ENCODE results near the gene LINGO1. TPM values are rescaled to one million over a fixed set of nuclear protein-coding genes. Genes with fewer than 3 reads are reported as not detected.

Gene LINGO1
- total and polyA plus RNA-seq, 2 of the 8 experiments (the other 6 are each of a cell fraction or from before 2014, with no cell fraction given): 57.1 to 114 TPM

- Histone ChIP-seq H3K4me2 (ENCODE audit: insufficient read depth in 1 of 2, low read depth in 2 of 2, low read length in 2 of 2) (no peak overlapping the region; a peak in 1 of 4 replicates), H3K14ac (ENCODE audit: insufficient read length) (no peak overlapping the region), H2AK5ac (ENCODE audit: low read depth, low read length) (no peak overlapping the region), H3K4me3 (ENCODE audit: extremely low read depth in 1 of 4, insufficient read depth in 2 of 4, low read depth in 3 of 4, low read length in 4 of 4) (no peak overlapping the region), H3K4me1 (replicated peaks in 1 of 4; ENCODE audit: control insufficient read depth in 3 of 4, insufficient read depth in 4 of 4, low read length in 3 of 4) (no peaks in the 10 kb centered on the region; a peak in 2 of 7 replicates), H2BK120ac (replicated peaks; ENCODE audit: low read depth, low read length) (no peak overlapping the region), H3K9ac (replicated peaks in 1 of 4; ENCODE audit: extremely low read depth in 1 of 4, low read depth in 3 of 4, low read length in 3 of 4) (no peak overlapping the region), H2BK20ac (ENCODE audit: low read length) (no peak overlapping the region), H2AFZ (ENCODE audit: low read length) (no peak overlapping the region), H3K36me3 (ENCODE audit: control insufficient read depth in 2 of 4, insufficient read depth in 4 of 4, low read length in 3 of 4) (no peaks in the 10 kb centered on the region), H4K8ac (ENCODE audit: extremely low read depth, insufficient read depth, low read length) (no peak overlapping the region; the same call in 1 of the 2 replicates), H3K27me3 (replicated peaks in 1 of 4; ENCODE audit: control insufficient read depth in 3 of 4, extremely low read depth in 1 of 4, insufficient read depth in 3 of 4, low read length in 3 of 4) (no peaks in the 10 kb centered on the region), H4K5ac (ENCODE audit: insufficient read length, low read depth, low read length) (no peak overlapping the region), H4K91ac (replicated peaks; ENCODE audit: insufficient read length, low read length) (no peak overlapping the region), H3K79me2 (ENCODE audit: control insufficient read depth in 1 of 2, insufficient read depth in 2 of 2, low read length in 2 of 2) (no peaks in the 10 kb centered on the region), H3K23me2 (ENCODE audit: low read depth, low read length) (no peaks in the 10 kb centered on the region), H3K27ac (ENCODE audit: low read depth, low read length) (no peak overlapping the region), H3K9me3 (ENCODE audit: insufficient read depth in 2 of 2, low read depth in 1 of 2, low read length in 1 of 2) (no peaks in the 10 kb centered on the region), H3K23ac (ENCODE audit: insufficient read length) (no peak overlapping the region), H3K18ac (ENCODE audit: extremely low read depth, low read length) (no peak overlapping the region), H4K20me1 (replicated peaks in 1 of 2; ENCODE audit: control insufficient read depth in 1 of 2, insufficient read depth in 2 of 2, low read length in 2 of 2) (no peaks in the 10 kb centered on the region), H2BK15ac (ENCODE audit: low read length) (no peak overlapping the region), H3K56ac (replicated peaks; ENCODE audit: insufficient read length, low read depth, low read length) (no peak overlapping the region), H2BK5ac (ENCODE audit: low read depth, low read length) (no peak overlapping the region), H3K79me1 (ENCODE audit: low read depth, low read length) (no peaks in the 10 kb centered on the region), H2BK12ac (ENCODE audit: low read depth, low read length) (no peak overlapping the region), H3K4ac (replicated peaks; ENCODE audit: insufficient read length, low read depth, low read length) (no peak overlapping the region)
- POLR2A ChIA-PET (ENCODE audit: partially characterized antibody): no interaction called here
- 93% methylated on average over 13 of the region's 13 CpGs; no CpG with 5 or more reads in 1 of the 2 experiments for WGBS, 2 experiments (ENCODE audit: extremely low coverage in 1 of 2, insufficient coverage in 1 of 2, insufficient read length in 1 of 2, insufficient replicate concordance in 2 of 2, low coverage in 1 of 2, low lambda C conversion rate in 2 of 2, missing lambda C conversion rate in 1 of 2)
- FAIRE-seq (no peak), DNase-seq (ENCODE audit: low read depth in 1 of 2, low spot score in 2 of 2) (no peak)
- CTCF ChIA-PET (ENCODE audit: partially characterized antibody): interaction anchor here (0.7 to 2.7 kb wide), 22 partner anchors 8 to 231 kb away, joined by 3 to 20 read pairs (median 4); partner anchors contain the start of gene LINGO1
- TF ChIP-seq TAF7 (optimal IDR thresholded peaks at IDR 0.05; ENCODE audit: borderline replicate concordance, low read depth, low read length) (no peak), POU5F1 (IDR thresholded peaks at IDR 0.05; ENCODE audit: low read depth, low read length) (no peak), TCF12 (IDR thresholded peaks at IDR 0.05; ENCODE audit: low read depth, low read length) (no peak)
Measured at GRCh38 chr15:77671362-77672056, 38.8 kb upstream of the LINGO1 start.

Measured in H1 (cell line).